ENCODE results near the gene CLDN20. TPM values are rescaled to one million over a fixed set of nuclear protein-coding genes. Genes with fewer than 3 reads are reported as not detected.
"Not testable (repeated sequence)": the region's sequence is repeated elsewhere in the genome, so short reads cannot be mapped to it uniquely, and the experiment has no call there.

The CLDN20 gene
- total RNA-seq = not detected
- long read RNA-seq = 0 reads

- no peak for DNase-seq
- peak; percentile 59 for ATAC-seq (ENCODE audit: poor library complexity)
- intact Hi-C loops (cut with DNase I) = no loop called here
These were observed at the start of gene CLDN20 for GRCh38 chr6:155263373-155264063. Gene CLDN20 (plus strand): TSS chr6:155264013. CDS start chr6:155275720, 11,707 bp downstream.

- intact Hi-C loops (cut with DNase I) = no loop called here
- ATAC-seq (ENCODE audit: poor library complexity) (no peak), DNase-seq (no peak)
These were observed 47.9 kb upstream of the CLDN20 start for GRCh38 chr6:155215906-155216305.

- intact Hi-C loops (cut with DNase I) = no loop called here
- ATAC-seq (ENCODE audit: poor library complexity) = no peak
- no peak for DNase-seq
These were observed 47.3 kb upstream of the CLDN20 start for GRCh38 chr6:155216312-155217046.

GRCh38 chr6:155218711-155219110, 45.1 kb upstream of the CLDN20 start:
- intact Hi-C loops (cut with DNase I); DNase-seq; ATAC-seq (ENCODE audit: poor library complexity): not testable (repeated sequence)

GRCh38 chr6:155219299-155219698, 44.5 kb upstream of the CLDN20 start:
- DNase-seq = no peak
- intact Hi-C loops (cut with DNase I) = no loop called here

GRCh38 chr6:155219858-155220301, 43.9 kb upstream of the CLDN20 start:
- DNase-seq = no peak
- intact Hi-C loops (cut with DNase I) = no loop called here
- peak; percentile 73 for ATAC-seq (ENCODE audit: poor library complexity)

More at GRCh38 chr6:155219299-155219698, 44.5 kb upstream of the CLDN20 start:
- no peak for ATAC-seq (ENCODE audit: poor library complexity)

GRCh38 chr6:155221086-155221485, 42.7 kb upstream of the CLDN20 start:
- intact Hi-C loops (cut with DNase I) = no loop called here
- DNase-seq = no peak
- no peak for ATAC-seq (ENCODE audit: poor library complexity)

- DNase-seq (no peak), ATAC-seq (ENCODE audit: poor library complexity) (no peak)
- intact Hi-C loops (cut with DNase I) = no loop called here
These were observed 41.3 kb upstream of the CLDN20 start for GRCh38 chr6:155222506-155222905.

GRCh38 chr6:155223646-155224451, 40.0 kb upstream of the CLDN20 start:
- intact Hi-C loops (cut with DNase I) = no loop called here
- DNase-seq = no peak
- ATAC-seq (ENCODE audit: poor library complexity) = no peak

- no peak for DNase-seq
- intact Hi-C loops (cut with DNase I) = no loop called here
These were observed 39.2 kb upstream of the CLDN20 start for GRCh38 chr6:155224618-155225017.

GRCh38 chr6:155227046-155227445, 36.8 kb upstream of the CLDN20 start:
- ATAC-seq (ENCODE audit: poor library complexity) = no peak
- intact Hi-C loops (cut with DNase I) = no loop called here
- no peak for DNase-seq

More at GRCh38 chr6:155224618-155225017, 39.2 kb upstream of the CLDN20 start:
- ATAC-seq (ENCODE audit: poor library complexity) = no peak

- intact Hi-C loops (cut with DNase I) = no loop called here
- DNase-seq (no peak), ATAC-seq (ENCODE audit: poor library complexity) (no peak)
These were observed 35.2 kb upstream of the CLDN20 start for GRCh38 chr6:155228546-155229166.

GRCh38 chr6:155230975-155231374, 32.8 kb upstream of the CLDN20 start:
- DNase-seq; ATAC-seq (ENCODE audit: poor library complexity); intact Hi-C loops (cut with DNase I): not testable (repeated sequence)

- intact Hi-C loops (cut with DNase I) = no loop called here
- DNase-seq (no peak), ATAC-seq (ENCODE audit: poor library complexity) (no peak)
These were observed 31.0 kb upstream of the CLDN20 start for GRCh38 chr6:155232848-155233247.

- intact Hi-C loops (cut with DNase I) = no loop called here
- ATAC-seq (ENCODE audit: poor library complexity) (no peak), DNase-seq (no peak)
These were observed 29.6 kb upstream of the CLDN20 start for GRCh38 chr6:155234167-155234566.

GRCh38 chr6:155234687-155235086, 29.1 kb upstream of the CLDN20 start:
- ATAC-seq (ENCODE audit: poor library complexity) (no peak), DNase-seq (no peak)
- intact Hi-C loops (cut with DNase I) = no loop called here

GRCh38 chr6:155235087-155235486, 28.7 kb upstream of the CLDN20 start:
- intact Hi-C loops (cut with DNase I) = no loop called here
- no peak for DNase-seq

GRCh38 chr6:155237613-155238012, 26.2 kb upstream of the CLDN20 start:
- intact Hi-C loops (cut with DNase I) = no loop called here
- ATAC-seq (ENCODE audit: poor library complexity) = no peak
- no peak for DNase-seq

More at GRCh38 chr6:155235087-155235486, 28.7 kb upstream of the CLDN20 start:
- no peak for ATAC-seq (ENCODE audit: poor library complexity)
